Superior temporal gyrus (tissue), 1 donor: Measurements from ENCODE around the gene ALDH1L2.
"Not testable (repeated sequence)": the region's sequence is repeated elsewhere in the genome, so short reads cannot be mapped to it uniquely, and the experiment has no call there.

Source experiments
- DNase-seq: peaks from one replicate; pipeline ENCODE4 v3.0.0-alpha.2; 2016; ENCODE audit errors: extremely low spot score

Gene ALDH1L2

GRCh38 chr12:104977688-104978087 is 106.6 kb downstream of the ALDH1L2 start:
- not testable (repeated sequence) for DNase-seq

- DNase-seq = no peak
Observed at GRCh38 chr12:104976703-104977102, 107.6 kb downstream of the ALDH1L2 start.

GRCh38 chr12:104975587-104976343 is 108.5 kb downstream of the ALDH1L2 start:
- DNase-seq = no peak

- DNase-seq = no peak
Observed at GRCh38 chr12:104974626-104975290, 109.5 kb downstream of the ALDH1L2 start.

DNA sequence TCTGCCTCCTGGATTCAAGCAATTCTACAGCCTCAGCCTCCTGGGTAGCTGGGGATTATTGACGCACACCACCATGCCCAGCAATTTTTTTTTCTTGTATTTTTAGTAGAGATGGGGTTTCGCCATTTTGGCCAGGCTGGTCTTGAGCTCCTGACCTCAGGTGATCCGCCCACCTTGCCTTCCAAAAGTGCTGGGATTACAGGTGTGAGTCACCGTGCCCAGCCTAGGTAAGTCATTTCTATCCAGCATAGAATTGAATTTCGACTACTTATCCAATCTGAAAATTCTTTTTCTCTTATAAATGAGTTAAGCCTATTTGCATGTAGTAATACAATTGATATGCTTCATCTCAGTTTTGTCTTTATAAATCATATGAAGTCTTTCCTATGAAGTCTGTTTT is 111.0 kb downstream of the ALDH1L2 start:
- no peak for DNase-seq

GRCh38 chr12:104971306-104971705 is 113.0 kb downstream of the ALDH1L2 start:
- DNase-seq = no peak
